SK-N-SH (cell line): Measurements from ENCODE around the gene LEPROT. TPM values are rescaled to one million over a fixed set of nuclear protein-coding genes. Genes with fewer than 3 reads are reported as not detected.

Experiments used
- CTCF ChIA-PET: fragments of 300-600, 350-600 bp; formaldehyde crosslinking; extraction: SDS; loops from one replicate; lab custom pipeline; 2021; lab: Yijun Ruan, JAX
- POLR2A ChIA-PET: fragments of 350-600 bp; sonication (Branson Sonifier 250); formaldehyde crosslinking; extraction: SDS; loops from one replicate; lab custom pipeline; 2020; ENCODE audit warnings: antibody characterized with exemption, inconsistent platforms; lab: Yijun Ruan, JAX
- DNase-seq: peaks from one replicate; pipeline ENCODE4 v3.0.0; 2012
- H2AFZ ChIP-seq: fragments of 200-600 bp; sonication (generic); 2 replicates; pipeline ENCODE4 v1.8.1; 2016; ENCODE audit warnings: antibody characterized with exemption, mild to moderate bottlenecking, low read depth
- H3F3A ChIP-seq: fragments of 200-600 bp; sonication (generic); replicated peaks from 2 replicates; pipeline ENCODE3; 2016; ENCODE audit warnings: antibody characterized with exemption, mild to moderate bottlenecking; ENCODE audit not compliant: insufficient read depth
- H3K27ac ChIP-seq, 2 experiments: fragments of 200-500 bp in 1 of 2; fragments of 200-600 bp in 1 of 2; sonication (Bioruptor generic) in 1 of 2; sonication (generic), shearing (Covaris generic) in 1 of 2; 2 replicates each; pipeline versions ENCODE4 v1.5.1 to v1.6.1; 2014 to 2016; ENCODE audit warnings: low read depth in 2 of 2, inconsistent platforms in 1 of 2, low read length in 1 of 2, mild to moderate bottlenecking in 1 of 2, mixed read lengths in 1 of 2
- H3K27me3 ChIP-seq: fragments of 200-600 bp; sonication (generic), shearing (Covaris generic); 2 replicates; pipeline ENCODE4 v1.6.1; 2016; ENCODE audit warnings: mixed run types; ENCODE audit not compliant: insufficient read depth
- H3K36me3 ChIP-seq, 2 experiments: fragments of 200-500 bp in 1 of 2; fragments of 200-600 bp in 1 of 2; sonication (Bioruptor generic) in 1 of 2; sonication (generic) in 1 of 2; replicated peaks in 1 of 2; 2 replicates each; pipeline versions ENCODE3 to v1.5.1; 2014 to 2016; ENCODE audit warnings: low read length in 1 of 2, mild to moderate bottlenecking in 1 of 2; ENCODE audit not compliant: insufficient read depth in 2 of 2, control insufficient read depth in 1 of 2
- H3K4me1 ChIP-seq, 2 experiments: fragments of 200-500 bp in 1 of 2; fragments of 200-600 bp in 1 of 2; sonication (Bioruptor generic) in 1 of 2; sonication (generic), shearing (Covaris generic) in 1 of 2; 2 replicates each; pipeline versions ENCODE4 v1.5.1 to v1.6.1; 2014 to 2016; ENCODE audit warnings: low read depth in 1 of 2, low read length in 1 of 2, mixed run types in 1 of 2; ENCODE audit not compliant: insufficient read depth in 2 of 2, control insufficient read depth in 1 of 2
- H3K4me2 ChIP-seq: fragments of 200-600 bp; sonication (generic), shearing (Covaris generic); 2 replicates; pipeline ENCODE4 v1.6.1; 2017; ENCODE audit warnings: mixed run types
- H3K4me3 ChIP-seq, 2 experiments: fragments of 200-500 bp in 1 of 2; fragments of 200-600 bp in 1 of 2; sonication (Bioruptor generic) in 1 of 2; sonication (generic), shearing (Covaris generic) in 1 of 2; 2 replicates each; pipeline versions ENCODE4 v1.5.1 to v1.8.1; 2014 to 2016; ENCODE audit warnings: low read depth in 2 of 2, inconsistent platforms in 1 of 2, low read length in 1 of 2, mild to moderate bottlenecking in 1 of 2, mixed read lengths in 1 of 2, moderate library complexity in 1 of 2
- H3K79me2 ChIP-seq: fragments of 200-600 bp; sonication (generic); 2 replicates; pipeline ENCODE4 v1.8.1; 2017; ENCODE audit warnings: mild to moderate bottlenecking; ENCODE audit not compliant: insufficient read depth
- H3K9ac ChIP-seq: fragments of 200-600 bp; sonication (generic); 2 replicates; pipeline ENCODE4 v1.6.1; 2017; ENCODE audit warnings: mixed run types
- H3K9me2 ChIP-seq: fragments of 200-600 bp; sonication (generic); 2 replicates; pipeline ENCODE4 v1.6.1; 2017; ENCODE audit warnings: mixed run types
- H3K9me3 ChIP-seq: fragments of 200-600 bp; sonication (generic); 2 replicates; pipeline ENCODE4 v1.6.1; 2017; ENCODE audit warnings: mixed run types, mild to moderate bottlenecking, moderate library complexity
- H4K20me1 ChIP-seq: fragments of 200-600 bp; sonication (generic); 2 replicates; pipeline ENCODE4 v1.6.1; 2017; ENCODE audit warnings: mild to moderate bottlenecking, mixed run types; ENCODE audit not compliant: insufficient read depth
- CHD2 ChIP-seq: fragments of 150-350 bp; IDR thresholded peaks from 2 replicates; pipeline ENCODE4 v1.6.1; 2018; ENCODE audit warnings: low read length; ENCODE audit not compliant: partially characterized antibody
- CTCF ChIP-seq: fragments of 200-600 bp; sonication (generic); IDR thresholded peaks from 2 replicates; pipeline ENCODE4 v1.6.1; 2017; ENCODE audit warnings: antibody characterized with exemption, mild to moderate bottlenecking, moderate library complexity
- IRF3 ChIP-seq: fragments of 150-350 bp; IDR thresholded peaks from 2 replicates; pipeline ENCODE4 v1.6.1; 2016; ENCODE audit warnings: mild to moderate bottlenecking, low read depth, low read length
- JUND ChIP-seq: IDR thresholded peaks from 2 replicates; pipeline ENCODE4 v1.4.0; 2012
- NRF1 ChIP-seq: IDR thresholded peaks from 2 replicates; pipeline ENCODE4 v1.6.1; 2012; ENCODE audit warnings: low read depth, mild to moderate bottlenecking, low read length
- PBX3 ChIP-seq: IDR thresholded peaks from 2 replicates; pipeline ENCODE4; 2012
- REST ChIP-seq: IDR thresholded peaks from 2 replicates; pipeline ENCODE4 v1.6.1; 2012; ENCODE audit warnings: mild to moderate bottlenecking, low read depth, low read length, moderate library complexity
- TAF1 ChIP-seq: IDR thresholded peaks from 2 replicates; pipeline ENCODE4 v1.6.1; 2012; ENCODE audit warnings: low read depth, mild to moderate bottlenecking, low read length, moderate library complexity, borderline replicate concordance
- TEAD4 ChIP-seq: IDR thresholded peaks from 2 replicates; pipeline ENCODE4 v1.4.0; 2012; ENCODE audit warnings: mild to moderate bottlenecking, borderline replicate concordance; ENCODE audit not compliant: insufficient read depth
- USF2 ChIP-seq: fragments of 150-350 bp; IDR thresholded peaks from 2 replicates; pipeline ENCODE4 v1.6.1; 2017; ENCODE audit warnings: antibody characterized with exemption, low read length, low read depth, borderline replicate concordance
- WGBS: methylation state at CpG from one replicate; pipeline ENCODE4 v1.1.6; 2017; ENCODE audit warnings: low lambda C conversion rate; 5-methylcytosine and 5-hydroxymethylcytosine counted together
- polyA plus RNA-seq, 3 experiments: library from polyadenylated mRNA; depleted of rRNA; stranded (reverse); fragments of >200 nt; gene quantifications; 2 replicates each; pipeline ENCODE4 v1.2.3, GENCODE V29; 2012

The LEPROT gene
- polyA plus RNA-seq, 1 of the 3 experiments (the other 2 are of a cell fraction), result 38.9 TPM

GRCh38 chr1:65435987-65436386 is 15.5 kb downstream of the LEPROT start (continued):
- TF ChIP-seq CTCF, result no peak

- no peak overlapping the region for H3K27ac ChIP-seq
- H3K4me3 ChIP-seq, result no peak overlapping the region
- ChIA-PET CTCF (interaction anchor here (0.5 to 13.6 kb wide), 4 partner anchors 10 to 248 kb away, joined by 3 to 175 read pairs (median 3); no protein-coding TSS in a partner anchor), POLR2A (no interaction called here)
- peaks cover 0 to 3% of the 10 kb centered on the region in 2 experiments; a peak in 2 of 4 replicates for H3K4me1 ChIP-seq
- no peak overlapping the region for H3K9ac ChIP-seq
- no peaks in the 10 kb centered on the region for H3K9me2 ChIP-seq
- no peak overlapping the region for H3K4me2 ChIP-seq
- no peak for TF ChIP-seq REST
- no peak for TF ChIP-seq CHD2
- TF ChIP-seq TEAD4, result no peak
- 98% methylated on average over 7 of the region's 7 CpGs for WGBS
- H3K79me2 ChIP-seq, result no peaks in the 10 kb centered on the region
- peaks cover 7% of the 10 kb centered on the region for H3F3A ChIP-seq
- no peaks in the 10 kb centered on the region for H4K20me1 ChIP-seq
- H3K27me3 ChIP-seq, result no peaks in the 10 kb centered on the region
- H2AFZ ChIP-seq, result no peak overlapping the region
- H3K36me3 ChIP-seq, result peaks cover 23 to 24% of the 10 kb centered on the region in 2 experiments
- H3K9me3 ChIP-seq, result no peaks in the 10 kb centered on the region
- DNase-seq, result no peak
Measured at GRCh38 chr1:65437616-65438015, 17.1 kb downstream of the LEPROT start.

GRCh38 chr1:65440322-65440900 is 19.9 kb downstream of the LEPROT start:
- POLR2A ChIA-PET, result no interaction called here
- TF ChIP-seq USF2 (no peak), NRF1 (no peak), REST (no peak), IRF3 (no peak), TAF1 (no peak), JUND (no peak), PBX3 (no peak)

More at GRCh38 chr1:65440322-65440900, 19.9 kb downstream of the LEPROT start:
- no peak overlapping the region for H3K27ac ChIP-seq
- WGBS, result 97% methylated on average over 12 of the region's 12 CpGs
- no peak overlapping the region for H2AFZ ChIP-seq
- H3K27me3 ChIP-seq, result no peaks in the 10 kb centered on the region
- H4K20me1 ChIP-seq, result no peaks in the 10 kb centered on the region
- no peaks in the 10 kb centered on the region for H3K9me2 ChIP-seq
- no peak overlapping the region for H3K4me3 ChIP-seq
- no peak for DNase-seq
- H3K79me2 ChIP-seq, result no peaks in the 10 kb centered on the region
- H3K36me3 ChIP-seq, result peaks cover under 1 to 3% of the 10 kb centered on the region in 2 experiments
- no peaks in the 10 kb centered on the region for H3K9me3 ChIP-seq
- CTCF ChIA-PET, result interaction anchor here (0.7 to 13.6 kb wide), 3 partner anchors 9 to 245 kb away, joined by 6 to 175 read pairs (median 10); no protein-coding TSS in a partner anchor
- no peak overlapping the region for H3K4me2 ChIP-seq
- H3K4me1 ChIP-seq, result peaks cover 0 to 3% of the 10 kb centered on the region in 2 experiments; a peak in 2 of 4 replicates
- H3K9ac ChIP-seq, result no peak overlapping the region
- peaks cover 4% of the 10 kb centered on the region for H3F3A ChIP-seq
